ENCODE results near the gene LYPD6B. TPM values are rescaled to one million over a fixed set of nuclear protein-coding genes. Genes with fewer than 3 reads are reported as not detected.

Gene LYPD6B
- total RNA-seq, 1 experiment from 2014 or later, result 2.0 TPM

DNA sequence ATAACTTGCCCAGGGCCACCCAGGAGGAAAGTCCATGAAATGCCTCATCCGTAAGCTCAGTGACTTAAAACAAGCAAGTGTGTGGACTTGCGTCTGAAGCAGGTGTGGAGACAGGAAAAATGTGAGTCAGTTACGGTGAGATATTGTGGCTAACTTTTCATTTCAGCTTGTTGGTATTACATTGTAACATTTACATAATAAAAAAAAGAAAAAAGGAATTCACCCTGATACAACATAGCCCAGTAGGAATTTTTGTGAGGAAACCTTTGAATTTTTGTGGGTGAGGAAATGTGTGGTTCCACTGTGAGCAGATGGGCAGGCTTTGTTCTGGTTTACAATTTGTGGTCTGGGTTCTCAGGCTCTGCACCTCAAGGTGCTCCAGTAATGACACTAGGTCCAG, 33.7 kb upstream of the LYPD6B start:
- BruUV-seq (replicated peaks), result no TSS peak
- H4K20me1 ChIP-seq (ENCODE audit: low read length), result no peaks in the 10 kb centered on the region
- no peaks in the 10 kb centered on the region for H3K79me2 ChIP-seq (ENCODE audit: low read length)
- H3K4me1 ChIP-seq (ENCODE audit: insufficient read depth, low read length), result peaks cover 2% of the 10 kb centered on the region; the same call in 1 of the 2 replicates
- H3K9ac ChIP-seq (ENCODE audit: low read length), result no peak overlapping the region
- TF ChIP-seq EZH2 (IDR thresholded peaks at IDR 0.05; ENCODE audit: low read length, unreplicated experiment), result no peak
- TF ChIP-seq, protein P1, sequence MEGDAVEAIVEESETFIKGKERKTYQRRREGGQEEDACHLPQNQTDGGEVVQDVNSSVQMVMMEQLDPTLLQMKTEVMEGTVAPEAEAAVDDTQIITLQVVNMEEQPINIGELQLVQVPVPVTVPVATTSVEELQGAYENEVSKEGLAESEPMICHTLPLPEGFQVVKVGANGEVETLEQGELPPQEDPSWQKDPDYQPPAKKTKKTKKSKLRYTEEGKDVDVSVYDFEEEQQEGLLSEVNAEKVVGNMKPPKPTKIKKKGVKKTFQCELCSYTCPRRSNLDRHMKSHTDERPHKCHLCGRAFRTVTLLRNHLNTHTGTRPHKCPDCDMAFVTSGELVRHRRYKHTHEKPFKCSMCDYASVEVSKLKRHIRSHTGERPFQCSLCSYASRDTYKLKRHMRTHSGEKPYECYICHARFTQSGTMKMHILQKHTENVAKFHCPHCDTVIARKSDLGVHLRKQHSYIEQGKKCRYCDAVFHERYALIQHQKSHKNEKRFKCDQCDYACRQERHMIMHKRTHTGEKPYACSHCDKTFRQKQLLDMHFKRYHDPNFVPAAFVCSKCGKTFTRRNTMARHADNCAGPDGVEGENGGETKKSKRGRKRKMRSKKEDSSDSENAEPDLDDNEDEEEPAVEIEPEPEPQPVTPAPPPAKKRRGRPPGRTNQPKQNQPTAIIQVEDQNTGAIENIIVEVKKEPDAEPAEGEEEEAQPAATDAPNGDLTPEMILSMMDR (conservative IDR thresholded peaks at IDR 0.05; ENCODE audit: low read depth, low read length), result no peak
- no peak for TF ChIP-seq EZH2phosphoT487 (IDR thresholded peaks at IDR 0.05; ENCODE audit: borderline replicate concordance, low read length)
- ChIA-PET POLR2A (ENCODE audit: unreplicated experiment) (no interaction called here), CTCF (no interaction called here)
- H2AFZ ChIP-seq (ENCODE audit: low read length), result no peak overlapping the region
- no peaks in the 10 kb centered on the region for H3K36me3 ChIP-seq (ENCODE audit: low read depth, low read length)
- intact Hi-C loops (cut with micrococcal nuclease), result no loop called here
- H3K9me3 ChIP-seq (ENCODE audit: low read length), result no peaks in the 10 kb centered on the region
- H3K4me3 ChIP-seq (ENCODE audit: low read length), result no peak overlapping the region
- H3K9me2 ChIP-seq (replicated peaks; ENCODE audit: low read length), result no peaks in the 10 kb centered on the region
- no peak overlapping the region for H3K4me2 ChIP-seq (ENCODE audit: low read length)
- ATAC-seq (no peak), DNase-seq (no peak)
- H3F3A ChIP-seq (ENCODE audit: low read length, unreplicated experiment), result no peaks in the 10 kb centered on the region
- H3K27me3 ChIP-seq (ENCODE audit: low read length), result peaks cover 42% of the 10 kb centered on the region
- H3K27ac ChIP-seq (ENCODE audit: low read length), result no peak overlapping the region

DNA sequence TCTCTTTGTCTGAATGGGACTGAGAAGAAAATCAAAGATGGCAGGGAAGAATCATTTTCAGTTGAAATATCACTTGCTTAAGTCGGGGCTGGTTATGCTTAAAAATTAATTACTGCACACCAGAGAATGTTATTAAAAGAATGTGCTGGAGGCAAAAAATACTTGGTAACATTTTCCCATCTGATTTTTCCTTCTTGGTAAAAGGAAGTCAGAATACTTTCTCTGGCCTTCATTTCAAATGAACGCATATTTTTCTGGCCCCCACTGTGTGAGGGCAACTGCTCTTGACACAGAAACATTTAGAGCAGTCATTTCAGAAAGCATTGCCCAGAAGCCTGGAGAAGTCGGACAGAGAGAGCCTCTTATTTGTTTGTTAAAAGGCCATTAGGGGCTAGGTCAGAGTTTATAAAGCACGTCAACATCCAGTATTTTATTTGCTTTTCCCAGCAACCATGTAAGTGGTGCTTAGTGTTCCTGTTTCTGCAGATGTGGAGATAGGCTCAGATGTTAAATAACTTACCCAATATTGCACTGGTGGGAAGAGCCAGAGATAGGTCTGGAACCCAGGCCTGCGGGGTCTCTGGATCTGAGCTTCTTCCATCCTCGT, 32.9 kb upstream of the LYPD6B start:
- Histone ChIP-seq H3K9me3 (ENCODE audit: low read length) (no peaks in the 10 kb centered on the region), H3K27me3 (ENCODE audit: low read length) (peaks cover 38% of the 10 kb centered on the region), H3K4me1 (ENCODE audit: insufficient read depth, low read length) (no peaks in the 10 kb centered on the region), H3K4me3 (ENCODE audit: low read length) (no peak overlapping the region), H3K36me3 (ENCODE audit: low read depth, low read length) (no peaks in the 10 kb centered on the region), H3K27ac (ENCODE audit: low read length) (no peak overlapping the region), H3K9ac (ENCODE audit: low read length) (no peak overlapping the region), H3F3A (ENCODE audit: low read length, unreplicated experiment) (no peaks in the 10 kb centered on the region), H3K79me2 (ENCODE audit: low read length) (no peaks in the 10 kb centered on the region), H2AFZ (ENCODE audit: low read length) (no peak overlapping the region), H3K4me2 (ENCODE audit: low read length) (no peak overlapping the region), H3K9me2 (replicated peaks; ENCODE audit: low read length) (no peaks in the 10 kb centered on the region), H4K20me1 (ENCODE audit: low read length) (no peaks in the 10 kb centered on the region)
- no peak for TF ChIP-seq EZH2phosphoT487 (IDR thresholded peaks at IDR 0.05; ENCODE audit: borderline replicate concordance, low read length)
- no peak for TF ChIP-seq EZH2 (IDR thresholded peaks at IDR 0.05; ENCODE audit: low read length, unreplicated experiment)
- TF ChIP-seq, protein P1 (conservative IDR thresholded peaks at IDR 0.05; ENCODE audit: low read depth, low read length), result no peak
- ChIA-PET CTCF (no interaction called here), POLR2A (ENCODE audit: unreplicated experiment) (no interaction called here)
- intact Hi-C loops (cut with micrococcal nuclease), result no loop called here
- BruUV-seq (replicated peaks), result no TSS peak
- no peak for DNase-seq
- ATAC-seq, result no peak

DNA sequence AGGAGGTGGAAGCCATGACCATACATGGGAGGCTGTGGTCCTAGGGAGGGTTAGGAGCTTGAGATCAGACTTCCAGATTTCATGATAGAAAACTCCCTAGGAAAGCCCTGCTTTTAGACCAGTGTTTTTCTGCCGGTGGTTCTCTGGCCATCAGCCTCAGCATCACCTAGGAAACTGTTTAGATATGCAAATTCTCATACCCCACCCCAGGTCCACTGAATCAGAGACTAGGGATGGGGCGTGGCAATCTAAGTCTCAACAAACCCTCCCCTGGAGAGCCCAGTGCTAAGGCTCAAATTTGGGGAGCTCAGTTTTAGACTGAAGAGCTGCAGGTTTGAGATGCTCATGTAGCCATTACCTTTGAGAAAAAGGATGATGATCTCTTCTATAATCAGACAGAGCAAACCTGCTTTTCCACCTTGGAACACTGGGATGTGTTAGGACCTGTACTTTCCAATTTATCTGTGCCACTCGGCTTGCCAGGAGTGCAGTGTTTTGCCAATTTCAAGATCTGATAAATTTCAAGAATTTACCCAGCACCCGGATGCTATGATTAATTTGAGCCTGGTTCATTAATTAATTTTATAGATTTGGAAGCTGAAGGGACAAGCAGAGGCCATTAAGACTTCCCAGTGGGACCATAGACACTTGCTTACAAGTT, 31.5 kb upstream of the LYPD6B start:
- no peak overlapping the region for H3K27ac ChIP-seq (ENCODE audit: low read length)
- no peak for TF ChIP-seq EZH2phosphoT487 (IDR thresholded peaks at IDR 0.05; ENCODE audit: borderline replicate concordance, low read length)
- no peak for TF ChIP-seq EZH2 (IDR thresholded peaks at IDR 0.05; ENCODE audit: low read length, unreplicated experiment)
- H3K9ac ChIP-seq (ENCODE audit: low read length), result no peak overlapping the region
- ATAC-seq (no peak), DNase-seq (no peak)
- H3F3A ChIP-seq (ENCODE audit: low read length, unreplicated experiment), result no peaks in the 10 kb centered on the region
- H3K9me3 ChIP-seq (ENCODE audit: low read length), result no peaks in the 10 kb centered on the region
- H3K79me2 ChIP-seq (ENCODE audit: low read length), result no peaks in the 10 kb centered on the region
- no peak overlapping the region for H3K4me3 ChIP-seq (ENCODE audit: low read length)
- BruUV-seq (replicated peaks), result no TSS peak
- CTCF ChIA-PET, result no interaction called here
- H4K20me1 ChIP-seq (ENCODE audit: low read length), result no peaks in the 10 kb centered on the region
- POLR2A ChIA-PET (ENCODE audit: unreplicated experiment), result no interaction called here
- no peak overlapping the region for H3K4me2 ChIP-seq (ENCODE audit: low read length)
- no peaks in the 10 kb centered on the region for H3K9me2 ChIP-seq (replicated peaks; ENCODE audit: low read length)
- H3K36me3 ChIP-seq (ENCODE audit: low read depth, low read length), result no peaks in the 10 kb centered on the region
- intact Hi-C loops (cut with micrococcal nuclease), result no loop called here
- H3K27me3 ChIP-seq (ENCODE audit: low read length), result peaks cover 33% of the 10 kb centered on the region
- H3K4me1 ChIP-seq (ENCODE audit: insufficient read depth, low read length), result no peaks in the 10 kb centered on the region
- H2AFZ ChIP-seq (ENCODE audit: low read length), result no peak overlapping the region

Measured in PC-3 (cell line).